HUES64 (cell line): ENCODE data around the gene ARMC8.

Source experiments
- H3K27ac ChIP-seq: 2 replicates; pipeline ENCODE4 v1.7.0; 2013; ENCODE audit warnings: low read depth, low read length, inconsistent platforms
- H3K27me3 ChIP-seq: 2 replicates; pipeline ENCODE4 v1.6.1; 2013; ENCODE audit warnings: mild to moderate bottlenecking, low read length; ENCODE audit not compliant: insufficient read depth
- H3K36me3 ChIP-seq: 2 replicates; pipeline ENCODE4 v1.6.1; 2013; ENCODE audit warnings: mild to moderate bottlenecking, low read length; ENCODE audit not compliant: insufficient read depth
- H3K4me1 ChIP-seq: 2 replicates; pipeline ENCODE4 v1.6.1; 2013; ENCODE audit warnings: mild to moderate bottlenecking, low read length, moderate library complexity; ENCODE audit not compliant: insufficient read depth
- H3K4me3 ChIP-seq: 2 replicates; pipeline ENCODE4 v1.5.1; 2013; ENCODE audit warnings: mild to moderate bottlenecking, low read length, moderate library complexity
- H3K9ac ChIP-seq: 2 replicates; pipeline ENCODE4 v1.6.1; 2013; ENCODE audit warnings: mild to moderate bottlenecking, low read depth, low read length
- H3K9me3 ChIP-seq: 2 replicates; pipeline ENCODE4 v1.6.1; 2013; ENCODE audit warnings: low read depth, low read length; ENCODE audit not compliant: insufficient read depth
- WGBS: fragments of 150-250, 120-280 bp; methylation state at CpG from one replicate; pipeline ENCODE4 v1.1.7; 2013; ENCODE audit warnings: missing lambda C conversion rate; 5-methylcytosine and 5-hydroxymethylcytosine counted together

ARMC8 gene

DNA sequence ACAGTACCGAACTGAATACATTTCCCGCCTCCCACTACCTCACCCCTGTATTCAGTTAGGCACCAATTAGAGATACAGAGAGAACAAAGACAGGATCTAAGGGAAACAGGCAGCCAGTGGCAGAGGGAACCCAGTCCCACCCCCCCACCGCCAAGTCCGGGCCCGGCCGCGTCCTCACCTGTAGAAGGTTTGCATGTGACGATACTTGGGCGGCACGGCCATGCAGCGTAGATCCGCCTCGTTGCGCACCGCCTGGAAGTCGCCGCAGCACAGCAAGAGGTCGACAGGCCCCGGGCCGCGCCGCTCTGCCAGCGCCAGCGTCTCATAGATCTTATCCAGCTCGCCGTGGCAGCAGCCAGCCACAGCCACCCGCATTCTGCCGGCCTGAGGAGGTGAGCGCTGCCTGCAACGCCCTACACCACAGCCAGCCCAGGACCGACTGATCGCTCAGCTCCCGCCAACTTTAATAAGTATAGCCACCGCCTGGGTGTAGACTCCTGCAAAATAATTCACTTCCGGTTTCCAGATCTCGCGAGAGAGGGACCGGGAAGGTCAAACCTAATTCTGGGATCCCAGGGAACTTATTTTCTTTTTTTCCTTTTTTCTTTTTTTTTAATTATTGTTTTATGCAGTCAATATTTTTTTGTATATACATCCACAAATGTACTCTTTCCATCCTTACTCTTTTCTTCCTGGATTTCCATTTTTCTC, 12.5 kb upstream of the ARMC8 start, which contains the start of gene DBR1:
Gene DBR1 (minus strand): TSS at position 501 of the 711 bp plus-strand sequence. CDS start 126 bp downstream, at position 375.
- no peaks in the 10 kb centered on the region for H3K9me3 ChIP-seq
- peaks cover 6% of the 10 kb centered on the region; the same call in 1 of the 2 replicates for H3K27me3 ChIP-seq
- no peaks in the 10 kb centered on the region for H3K4me1 ChIP-seq
- peak within 1 kb of the TSS; percentile 82 for H3K4me3 ChIP-seq
- peak within 1 kb of the TSS; percentile 74; the same call in 1 of the 2 replicates for H3K27ac ChIP-seq
- peak within 1 kb of the TSS; percentile 92 for H3K9ac ChIP-seq
- peaks cover 36% of the 10 kb centered on the region for H3K36me3 ChIP-seq
- under 1% methylated on average over 37 of the region's 38 CpGs for WGBS

GRCh38 chr3:138180375-138181029, 6.6 kb upstream of the ARMC8 start:
- no peaks in the 10 kb centered on the region for H3K9me3 ChIP-seq
- WGBS: 0% methylated on average over 1 of the region's 2 CpGs
- H3K4me3 ChIP-seq: no peak overlapping the region
- no peaks in the 10 kb centered on the region for H3K36me3 ChIP-seq
- no peaks in the 10 kb centered on the region for H3K4me1 ChIP-seq
- peaks cover 18% of the 10 kb centered on the region; the same call in 1 of the 2 replicates for H3K27me3 ChIP-seq
- H3K9ac ChIP-seq: no peak overlapping the region
- no peak overlapping the region for H3K27ac ChIP-seq

GRCh38 chr3:138184994-138185393, 2.1 kb upstream of the ARMC8 start:
- 72% methylated on average over 3 of the region's 3 CpGs for WGBS
- peaks cover 7% of the 10 kb centered on the region; the same call in 1 of the 2 replicates for H3K36me3 ChIP-seq
- H3K27me3 ChIP-seq: peaks cover 23% of the 10 kb centered on the region; the same call in 1 of the 2 replicates

GRCh38 chr3:138186221-138186620, 880 bp upstream of the ARMC8 start:
- no peaks in the 10 kb centered on the region for H3K9me3 ChIP-seq
- H3K27me3 ChIP-seq: peaks cover 20% of the 10 kb centered on the region; the same call in 1 of the 2 replicates
- no peak overlapping the region for H3K27ac ChIP-seq
- H3K4me3 ChIP-seq: peak overlapping the region; percentile 70
- WGBS: 49% methylated on average over 2 of the region's 2 CpGs
- no peak overlapping the region for H3K9ac ChIP-seq
- H3K4me1 ChIP-seq: peaks cover 16% of the 10 kb centered on the region
- peaks cover 16% of the 10 kb centered on the region for H3K36me3 ChIP-seq

More at GRCh38 chr3:138184994-138185393, 2.1 kb upstream of the ARMC8 start:
- no peak overlapping the region for H3K9ac ChIP-seq
- no peak overlapping the region for H3K4me3 ChIP-seq
- no peak overlapping the region for H3K27ac ChIP-seq
- peaks cover 16% of the 10 kb centered on the region for H3K4me1 ChIP-seq
- no peaks in the 10 kb centered on the region for H3K9me3 ChIP-seq

- Histone ChIP-seq H3K4me3 (peak overlapping the region; percentile 70), H3K36me3 (peaks cover 22% of the 10 kb centered on the region), H3K9ac (peak overlapping the region; percentile 90), H3K27me3 (peaks cover 20% of the 10 kb centered on the region; the same call in 1 of the 2 replicates), H3K9me3 (no peaks in the 10 kb centered on the region), H3K4me1 (peaks cover 16% of the 10 kb centered on the region), H3K27ac (peak overlapping the region; percentile 91)
- WGBS: under 1% methylated on average over 22 of the region's 25 CpGs
Measured at GRCh38 chr3:138186803-138187295, 252 bp upstream of the ARMC8 start.

DNA sequence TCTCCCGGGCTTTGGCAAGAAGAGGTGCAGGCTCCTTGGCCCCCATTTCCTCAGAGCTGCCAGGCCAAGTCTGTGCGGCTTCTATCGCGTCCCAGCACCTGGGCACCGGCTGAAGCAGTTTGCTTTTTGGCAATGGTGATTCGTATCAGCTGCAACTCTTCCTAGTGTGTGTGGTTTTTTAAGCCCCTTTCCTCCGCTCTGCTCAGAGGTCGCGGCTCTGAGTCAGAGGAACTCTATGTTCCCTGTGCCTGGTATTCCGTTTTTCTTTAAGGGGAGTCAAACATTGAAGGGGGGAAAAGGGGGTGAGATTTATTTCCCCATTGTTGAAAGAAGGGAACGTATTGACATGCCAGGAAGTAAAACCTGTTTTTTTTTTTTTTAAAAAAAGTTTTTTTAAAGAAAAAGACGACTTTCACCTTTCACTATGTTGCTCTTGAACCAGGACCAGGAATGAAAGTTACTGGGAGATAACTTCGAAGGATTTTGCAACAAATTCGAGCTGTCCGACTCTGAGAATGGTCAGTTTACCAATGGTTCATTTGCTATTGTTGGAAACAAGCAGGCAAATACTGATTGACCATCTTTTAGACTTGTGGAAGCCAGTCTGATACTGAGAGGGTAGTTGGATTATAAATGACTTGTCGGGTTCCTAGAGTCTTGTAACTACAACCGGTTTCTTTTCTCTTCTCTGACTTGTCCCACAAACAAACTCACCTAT, 1.1 kb downstream of the ARMC8 start:
- Histone ChIP-seq H3K4me3 (peak overlapping the region; percentile 70), H3K36me3 (peaks cover 28% of the 10 kb centered on the region), H3K27ac (peak overlapping the region; percentile 91), H3K4me1 (peaks cover 16% of the 10 kb centered on the region), H3K9me3 (no peaks in the 10 kb centered on the region), H3K9ac (peak overlapping the region; percentile 90), H3K27me3 (peaks cover 20% of the 10 kb centered on the region; the same call in 1 of the 2 replicates)
- WGBS: 13% methylated on average over 17 of the region's 17 CpGs

DNA sequence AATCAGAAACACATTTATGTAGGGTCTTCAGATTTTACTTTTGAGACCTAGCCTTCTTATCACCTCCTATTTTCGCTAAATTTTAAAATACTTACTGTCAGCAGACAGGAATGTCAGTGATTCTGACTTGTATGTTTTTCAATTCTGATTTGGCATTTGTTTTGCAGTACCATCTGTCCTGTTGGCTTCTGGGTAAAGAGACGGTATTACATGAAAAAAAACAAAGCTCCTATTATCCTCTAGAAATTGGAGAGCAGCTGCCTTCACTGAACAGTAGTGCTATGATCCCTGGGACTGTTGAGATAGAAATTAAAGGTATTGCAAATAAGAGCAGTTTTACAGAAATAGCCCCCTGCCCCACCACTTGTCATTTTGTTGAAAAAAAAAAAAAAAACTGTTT, 8.4 kb downstream of the ARMC8 start:
- no peak overlapping the region for H3K4me3 ChIP-seq
- H3K27me3 ChIP-seq: no peaks in the 10 kb centered on the region
- WGBS: 100% methylated on average over 2 of the region's 2 CpGs
- peaks cover 26% of the 10 kb centered on the region for H3K36me3 ChIP-seq
- no peak overlapping the region for H3K9ac ChIP-seq
- H3K27ac ChIP-seq: no peak overlapping the region
- H3K4me1 ChIP-seq: no peaks in the 10 kb centered on the region
- H3K9me3 ChIP-seq: no peaks in the 10 kb centered on the region

GRCh38 chr3:138196023-138196422, 8.9 kb downstream of the ARMC8 start:
- Histone ChIP-seq H3K27ac (no peak overlapping the region), H3K27me3 (no peaks in the 10 kb centered on the region), H3K4me3 (no peak overlapping the region), H3K4me1 (no peaks in the 10 kb centered on the region), H3K9me3 (no peaks in the 10 kb centered on the region), H3K36me3 (peaks cover 21% of the 10 kb centered on the region), H3K9ac (no peak overlapping the region)
- 93% methylated on average over 2 of the region's 2 CpGs for WGBS

GRCh38 chr3:138197058-138197457, 10.0 kb downstream of the ARMC8 start:
- Histone ChIP-seq H3K27me3 (no peaks in the 10 kb centered on the region), H3K27ac (no peak overlapping the region), H3K9ac (no peak overlapping the region), H3K36me3 (peaks cover 10% of the 10 kb centered on the region), H3K4me3 (no peak overlapping the region), H3K9me3 (no peaks in the 10 kb centered on the region), H3K4me1 (no peaks in the 10 kb centered on the region)
- WGBS: 90% methylated on average over 5 of the region's 5 CpGs

DNA sequence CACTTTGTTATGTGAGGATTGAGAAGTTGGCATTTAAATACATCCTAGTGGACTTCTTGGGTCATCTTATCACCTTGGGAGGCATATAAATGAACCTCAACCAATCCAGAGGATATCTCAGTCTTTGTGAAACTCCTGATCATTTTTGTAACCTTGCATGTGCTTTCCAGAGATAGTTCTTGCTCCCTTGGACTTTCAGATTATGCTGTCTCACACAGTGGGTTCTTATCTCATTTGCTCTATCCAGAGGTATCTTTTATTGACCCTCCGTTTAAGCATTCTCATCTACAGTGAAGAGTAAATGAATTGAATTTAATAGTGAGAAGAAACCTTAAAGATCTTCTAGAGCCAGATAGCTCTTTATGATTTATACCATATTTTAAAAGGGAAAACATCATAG, 10.4 kb downstream of the ARMC8 start:
- H3K4me3 ChIP-seq: no peak overlapping the region
- whole genome bisulfite sequencing: no CpG with 5 or more reads among the region's 1 CpG
- H3K9me3 ChIP-seq: no peaks in the 10 kb centered on the region
- H3K4me1 ChIP-seq: no peaks in the 10 kb centered on the region
- no peaks in the 10 kb centered on the region for H3K27me3 ChIP-seq
- H3K27ac ChIP-seq: no peak overlapping the region
- peaks cover 8% of the 10 kb centered on the region; the same call in 1 of the 2 replicates for H3K36me3 ChIP-seq
- no peak overlapping the region for H3K9ac ChIP-seq
